Adipocyte (in vitro differentiated cells): ENCODE results near the gene ZNG1C.
"Not testable (repeated sequence)": the region's sequence is repeated elsewhere in the genome, so short reads cannot be mapped to it uniquely, and the experiment has no call there.

Experiments used
- DNase-seq: peaks from one replicate; pipeline ENCODE4 v3.0.0-alpha.2; 2015; ENCODE audit warnings: low read depth
- H3K27me3 ChIP-seq: replicated peaks from 2 replicates; pipeline ENCODE4 v1.7.0; 2013; ENCODE audit warnings: mild to moderate bottlenecking, low read length, moderate library complexity; ENCODE audit not compliant: control insufficient read depth, insufficient read depth
- H3K36me3 ChIP-seq: 2 replicates; pipeline ENCODE4 v1.7.0; 2013; ENCODE audit warnings: low read length, mild to moderate bottlenecking, moderate library complexity; ENCODE audit not compliant: control insufficient read depth, insufficient read depth, severe bottlenecking
- H3K4me1 ChIP-seq: 2 replicates; pipeline ENCODE4 v1.7.0; 2013; ENCODE audit warnings: mild to moderate bottlenecking, low read length, moderate library complexity; ENCODE audit not compliant: control insufficient read depth, insufficient read depth
- H3K4me3 ChIP-seq: 2 replicates; pipeline ENCODE4 v1.7.0; 2013; ENCODE audit warnings: mild to moderate bottlenecking, low read length, moderate library complexity
- H3K9ac ChIP-seq: 2 replicates; pipeline ENCODE4 v1.7.0; 2013; ENCODE audit warnings: mild to moderate bottlenecking, low read length, moderate library complexity
- H3K9me3 ChIP-seq: 2 replicates; pipeline ENCODE4 v1.7.0; 2013; ENCODE audit warnings: mild to moderate bottlenecking, low read length, moderate library complexity; ENCODE audit not compliant: control insufficient read depth

Gene ZNG1C

DNA sequence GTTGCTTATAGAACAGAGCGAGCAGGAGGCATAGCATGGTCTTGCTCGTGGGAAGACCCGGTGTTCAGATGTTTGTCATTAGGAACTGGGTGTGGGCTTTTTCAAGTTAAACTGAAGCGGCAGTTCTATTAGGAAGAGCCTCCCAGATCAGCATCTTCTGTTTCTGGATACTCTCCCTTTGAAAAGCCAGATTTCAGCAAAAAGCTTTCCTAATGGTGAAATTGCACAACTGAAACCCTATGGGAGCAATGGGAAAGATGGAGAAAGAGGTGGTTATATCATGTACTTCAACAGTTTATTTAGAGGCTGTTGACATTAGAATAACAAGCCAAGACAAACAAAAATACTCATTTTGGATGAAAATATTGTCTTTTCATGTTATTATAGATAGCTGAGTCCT, 102.2 kb downstream of the ZNG1C start:
- H3K36me3 ChIP-seq, H3K4me3 ChIP-seq, H3K27me3 ChIP-seq, H3K9ac ChIP-seq, H3K4me1 ChIP-seq, H3K9me3 ChIP-seq: not testable (repeated sequence)
- peak; percentile 38 for DNase-seq
